Kasumi-1 (cell line): ENCODE data around the gene UPF2.
"Not testable (repeated sequence)": the region's sequence is repeated elsewhere in the genome, so short reads cannot be mapped to it uniquely, and the experiment has no call there.

Experiments
- DNase-seq, 2 experiments: peaks; one replicate each; lab custom pipeline; 2025; lab: John Stamatoyannopoulos, UW

UPF2 gene

GRCh38 chr10:11901833-11902475, 140.7 kb downstream of the UPF2 start:
- DNase-seq, result peak; percentile 84 to 88

- no peak for DNase-seq
Measured at GRCh38 chr10:11901454-11901832, 141.2 kb downstream of the UPF2 start.

GRCh38 chr10:11901036-11901301, 141.6 kb downstream of the UPF2 start:
- no peak for DNase-seq

GRCh38 chr10:11899067-11899876, 143.3 kb downstream of the UPF2 start:
- DNase-seq, result no peak

GRCh38 chr10:11898372-11899066, 144.1 kb downstream of the UPF2 start:
- no peak for DNase-seq

GRCh38 chr10:11898033-11898371, 144.6 kb downstream of the UPF2 start:
- no peak for DNase-seq

- no peak for DNase-seq
Measured at GRCh38 chr10:11896549-11897200, 145.9 kb downstream of the UPF2 start.

GRCh38 chr10:11895598-11895997, 147.0 kb downstream of the UPF2 start:
- DNase-seq, result peak; percentile 76 to 85

GRCh38 chr10:11895108-11895466, 147.5 kb downstream of the UPF2 start:
- peak; percentile 94 for DNase-seq

- DNase-seq, result peak; percentile 100
Measured at GRCh38 chr10:11894381-11895107, 148.1 kb downstream of the UPF2 start.

- DNase-seq, result no peak
Measured at GRCh38 chr10:11893749-11894278, 148.8 kb downstream of the UPF2 start.

- DNase-seq, result peak in 1 of 2 experiments; percentile 40
Measured at GRCh38 chr10:11891776-11892486, 150.7 kb downstream of the UPF2 start.

- DNase-seq, result not testable (repeated sequence)
Measured at GRCh38 chr10:11889263-11889662, 153.3 kb downstream of the UPF2 start.

GRCh38 chr10:11887381-11888227, 155.0 kb downstream of the UPF2 start:
- no peak for DNase-seq

GRCh38 chr10:11886851-11887250, 155.8 kb downstream of the UPF2 start:
- DNase-seq, result no peak

- no peak for DNase-seq
Measured at GRCh38 chr10:11886138-11886474, 156.5 kb downstream of the UPF2 start.

GRCh38 chr10:11885437-11886137, 157.0 kb downstream of the UPF2 start:
- no peak for DNase-seq

GRCh38 chr10:11884706-11885423, 157.7 kb downstream of the UPF2 start:
- DNase-seq, result no peak
